Measurements from ENCODE around the gene INAVA.
"Not testable (repeated sequence)": the region's sequence is repeated elsewhere in the genome, so short reads cannot be mapped to it uniquely, and the experiment has no call there.

The INAVA gene

GRCh38 chr1:200921571-200922110, 26.9 kb downstream of the INAVA start:
- no peak overlapping the region for H3K27ac ChIP-seq
- no peak for TF ChIP-seq CTCF (IDR thresholded peaks at IDR 0.05)
- no peak for TF ChIP-seq ZFX (IDR thresholded peaks at IDR 0.05; ENCODE audit: borderline replicate concordance)

GRCh38 chr1:200922406-200922805, 27.7 kb downstream of the INAVA start:
- H3K27ac ChIP-seq: no peak overlapping the region
- TF ChIP-seq ZFX (IDR thresholded peaks at IDR 0.05; ENCODE audit: borderline replicate concordance) (no peak), CTCF (IDR thresholded peaks at IDR 0.05) (no peak)

GRCh38 chr1:200923601-200924000, 28.9 kb downstream of the INAVA start:
- TF ChIP-seq ZFX (IDR thresholded peaks at IDR 0.05; ENCODE audit: borderline replicate concordance) (no peak), CTCF (IDR thresholded peaks at IDR 0.05) (no peak)
- H3K27ac ChIP-seq: no peak overlapping the region

- H3K27ac ChIP-seq: no peak overlapping the region
- TF ChIP-seq CTCF (IDR thresholded peaks at IDR 0.05): no peak
Observed at GRCh38 chr1:200925831-200926230, 31.1 kb downstream of the INAVA start.

DNA sequence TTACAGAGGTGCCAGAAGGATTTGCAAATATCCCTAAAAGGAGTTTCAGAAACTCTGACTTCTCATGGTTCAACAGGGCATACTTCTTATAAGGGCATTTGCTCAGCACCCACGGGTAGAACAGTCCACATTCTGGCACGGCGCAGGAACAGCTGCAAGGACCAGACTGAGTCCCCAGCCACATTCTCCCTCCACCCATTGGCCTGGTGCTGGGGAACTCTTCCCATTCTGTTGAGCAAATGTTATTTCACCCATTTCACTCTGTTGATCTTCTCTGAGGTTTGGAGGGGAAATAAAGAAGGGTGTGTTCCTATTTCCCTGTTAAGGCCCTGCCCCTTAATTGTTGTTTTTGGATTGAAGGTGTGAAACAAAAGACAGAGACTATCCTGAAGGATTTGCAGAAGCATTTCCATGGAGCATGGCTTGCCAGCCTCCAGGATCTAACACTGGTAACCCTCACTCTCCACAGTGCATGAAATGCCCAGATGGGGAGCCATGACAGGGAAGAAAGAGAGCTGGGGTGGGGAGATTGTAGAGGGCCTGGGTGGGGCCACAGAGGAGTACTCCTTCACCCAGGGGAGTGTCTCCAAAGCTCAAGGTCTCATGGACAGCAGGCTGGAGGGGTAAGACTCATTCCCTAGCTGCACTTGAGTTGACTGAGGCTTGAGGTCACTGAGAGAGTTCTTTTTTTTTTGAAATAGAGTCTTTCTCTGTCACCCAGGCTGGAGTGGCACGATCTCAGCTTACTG, 35.0 kb downstream of the INAVA start:
- no peak overlapping the region for H3K27ac ChIP-seq
- TF ChIP-seq ZFX (IDR thresholded peaks at IDR 0.05; ENCODE audit: borderline replicate concordance): no peak

- H3K27ac ChIP-seq: not testable (repeated sequence)
Observed at GRCh38 chr1:200930285-200930684, 35.6 kb downstream of the INAVA start.

- no peak overlapping the region for H3K27ac ChIP-seq
- TF ChIP-seq CTCF (IDR thresholded peaks at IDR 0.05): no peak
- no peak for TF ChIP-seq ZFX (IDR thresholded peaks at IDR 0.05; ENCODE audit: borderline replicate concordance)
Observed at GRCh38 chr1:200931776-200932175, 37.1 kb downstream of the INAVA start.

DNA sequence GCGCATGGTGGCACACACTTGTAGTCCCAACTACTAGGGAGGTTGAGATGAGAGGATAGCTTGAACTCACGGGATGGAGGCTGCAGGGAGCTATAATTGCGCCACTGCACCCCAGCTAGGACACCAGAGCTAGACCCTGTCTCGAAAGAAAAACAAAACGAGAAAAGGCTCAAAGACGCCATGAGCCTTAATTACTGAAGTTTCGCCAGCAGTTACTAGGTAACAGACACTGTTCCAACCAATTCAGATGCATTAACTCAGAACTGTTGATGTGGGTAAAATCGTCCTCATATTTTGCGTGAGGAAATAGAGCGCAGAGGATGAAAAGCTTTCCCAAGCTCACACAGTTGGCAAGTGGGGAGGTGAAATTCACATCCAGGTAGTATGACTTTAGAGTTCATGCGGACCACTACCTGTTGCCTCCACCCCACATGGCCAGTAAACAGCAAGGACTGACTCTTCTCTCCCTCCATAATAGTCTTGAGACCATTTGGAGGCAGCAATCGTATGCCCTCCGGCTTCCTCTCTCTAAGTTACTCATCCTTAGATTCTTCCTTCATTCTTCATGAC, 40.1 kb downstream of the INAVA start:
- no peak overlapping the region for H3K27ac ChIP-seq
- TF ChIP-seq CTCF (IDR thresholded peaks at IDR 0.05) (no peak), ZFX (IDR thresholded peaks at IDR 0.05; ENCODE audit: borderline replicate concordance) (no peak)

DNA sequence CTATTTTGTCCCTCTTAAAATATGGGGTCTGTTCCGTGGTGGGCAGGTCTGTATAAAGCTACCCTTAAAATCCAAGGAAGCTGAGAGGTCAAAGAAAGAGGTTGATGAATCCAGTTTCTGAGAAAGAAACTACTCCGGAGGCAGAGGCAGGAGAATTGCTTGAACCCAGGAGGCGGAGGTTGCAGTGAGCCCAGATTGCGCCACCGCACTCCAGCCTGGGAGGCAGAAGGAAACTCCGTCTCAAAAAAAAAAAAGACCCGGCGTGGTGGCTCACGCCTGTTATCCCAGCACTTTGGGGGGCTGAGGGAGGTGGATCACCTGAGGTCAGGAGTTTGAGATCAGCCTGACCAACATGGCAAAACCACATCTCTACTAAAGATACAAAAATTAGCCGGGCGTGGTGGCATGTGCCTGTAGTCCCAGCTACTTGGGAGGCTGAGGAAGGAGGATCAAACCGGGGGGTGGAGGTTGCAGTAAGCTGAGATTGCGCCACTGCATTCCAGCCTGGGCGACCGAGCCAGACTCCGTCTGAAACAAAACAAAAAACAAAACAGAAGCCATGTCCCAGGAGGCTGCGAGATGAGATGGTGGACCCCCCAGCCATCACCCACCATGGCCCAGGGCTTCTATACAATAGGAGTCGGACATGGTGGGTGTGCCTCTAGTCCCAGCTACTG, 40.7 kb downstream of the INAVA start:
- H3K27ac ChIP-seq: not testable (repeated sequence)
